NCI-H1092 (cell line): ENCODE measurements around the gene HOXC13.
A peak's percentile ranks its signal among the peaks of the same experiment; 100 is the strongest.

Experiments
- DNase-seq: peaks from one replicate; lab custom pipeline; 2025; lab: John Stamatoyannopoulos, UW

HOXC13 gene

DNA sequence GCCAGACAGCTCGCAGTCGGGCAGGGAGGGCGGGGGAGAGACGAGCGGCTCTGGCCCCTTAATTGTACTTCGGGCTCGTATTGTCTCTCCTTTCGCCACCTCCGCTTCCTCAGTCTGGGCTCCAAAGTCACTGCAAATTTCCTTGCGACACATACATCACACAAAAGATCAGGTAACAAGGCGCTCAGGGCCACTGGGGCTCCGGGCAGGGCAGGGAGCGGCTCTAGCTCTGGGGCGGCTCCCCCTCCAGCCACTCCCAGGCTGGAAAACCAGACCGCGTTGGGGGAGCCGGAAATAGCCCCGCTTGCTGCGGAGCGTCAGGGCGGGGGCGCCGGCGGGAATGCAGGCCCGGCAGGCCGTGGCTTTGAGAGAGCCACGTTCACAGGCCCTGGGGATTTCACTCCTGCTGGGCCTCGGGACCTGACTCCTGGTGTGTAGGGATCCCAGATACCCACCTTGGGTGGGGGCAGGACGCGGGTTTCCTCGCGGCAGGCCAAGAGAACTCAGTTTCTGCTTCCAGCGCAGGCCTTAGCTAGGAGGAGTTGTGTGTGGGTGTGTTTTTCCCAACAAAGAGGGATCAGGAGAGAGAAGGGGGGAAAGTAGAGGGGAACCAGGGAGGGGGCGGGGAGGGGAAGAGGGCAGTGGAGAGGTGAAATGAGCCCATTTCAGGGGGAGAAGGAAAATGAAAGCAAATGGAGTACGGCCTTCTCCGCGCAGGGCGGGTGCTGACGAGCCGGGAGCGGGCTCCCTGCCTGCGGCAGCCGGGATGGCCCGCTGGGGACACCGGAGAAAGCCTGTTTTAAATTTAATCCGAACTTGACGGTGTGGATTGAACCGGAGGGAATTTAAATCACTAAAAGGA, 57.0 kb downstream of the HOXC13 start:
- DNase-seq = peak; percentile 41
